Measurements from ENCODE around the gene IL31RA.

IL31RA gene

DNA sequence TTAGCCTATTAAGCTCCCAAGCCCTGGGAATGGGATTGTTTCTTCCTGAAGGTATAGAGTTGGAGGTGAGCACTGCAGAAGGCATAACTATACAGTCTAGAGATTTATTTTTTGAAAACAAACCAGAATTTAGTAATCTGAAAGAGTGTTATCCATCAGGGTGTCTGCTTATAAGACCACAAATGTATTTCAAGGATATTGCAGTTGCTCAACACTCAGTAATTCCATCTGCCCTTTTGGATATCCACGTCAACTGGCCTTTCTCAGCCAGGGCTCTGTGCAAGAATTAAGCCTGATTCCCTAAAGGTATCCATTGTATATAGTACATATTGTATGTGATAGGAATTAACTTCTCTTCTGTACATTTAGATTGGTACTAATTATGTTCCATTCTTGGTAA is 15.0 kb upstream of the IL31RA start:
- Histone ChIP-seq H3K27ac (no peak overlapping the region), H3K4me3 (ENCODE audit: low read depth, low read length) (no peak overlapping the region), H3K79me2 (no peaks in the 10 kb centered on the region), H3K36me3 (ENCODE audit: control insufficient read depth, insufficient read depth, low read length) (no peaks in the 10 kb centered on the region), H3K9ac (no peak overlapping the region), H3K4me1 (no peaks in the 10 kb centered on the region), H2AFZ (no peak overlapping the region), H3K9me3 (ENCODE audit: control insufficient read depth, low read length) (no peaks in the 10 kb centered on the region), H3K4me2 (ENCODE audit: low read length) (no peak overlapping the region), H3K27me3 (ENCODE audit: control insufficient read depth, insufficient read depth, low read length) (no peaks in the 10 kb centered on the region)
- no peak for TF ChIP-seq CTCF (IDR thresholded peaks at IDR 0.05)

DNA sequence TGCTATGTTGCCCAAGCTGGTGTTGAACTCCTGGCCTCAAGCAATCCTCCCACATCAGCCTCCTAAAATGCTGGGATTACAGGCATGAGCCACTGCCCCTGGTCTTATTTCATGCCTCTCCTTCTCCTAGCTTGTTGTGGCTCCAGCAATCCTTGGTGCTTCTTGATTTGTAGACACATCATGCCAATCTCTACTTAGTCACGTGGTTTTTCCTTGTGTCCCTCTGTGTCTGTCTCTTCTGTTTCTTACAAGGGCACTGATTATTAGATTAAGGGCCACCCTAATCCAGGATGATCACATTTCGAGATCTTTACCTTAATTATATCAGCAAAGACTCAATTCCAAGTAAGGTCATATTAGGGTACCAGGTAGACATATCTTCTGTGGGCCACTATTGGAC is 9.2 kb upstream of the IL31RA start:
- Histone ChIP-seq H3K36me3 (ENCODE audit: control insufficient read depth, insufficient read depth, low read length) (no peaks in the 10 kb centered on the region), H2AFZ (no peak overlapping the region), H3K9ac (no peak overlapping the region), H3K9me3 (ENCODE audit: control insufficient read depth, low read length) (no peaks in the 10 kb centered on the region), H3K4me2 (ENCODE audit: low read length) (no peak overlapping the region), H3K79me2 (no peaks in the 10 kb centered on the region), H3K4me3 (ENCODE audit: low read depth, low read length) (no peak overlapping the region), H3K4me1 (no peaks in the 10 kb centered on the region), H3K27me3 (ENCODE audit: control insufficient read depth, insufficient read depth, low read length) (no peaks in the 10 kb centered on the region), H3K27ac (no peak overlapping the region)
- no peak for TF ChIP-seq CTCF (IDR thresholded peaks at IDR 0.05)

GRCh38 chr5:55847837-55848236 is 3.3 kb upstream of the IL31RA start:
- Histone ChIP-seq H3K79me2 (no peaks in the 10 kb centered on the region), H3K4me1 (no peaks in the 10 kb centered on the region), H3K4me2 (ENCODE audit: low read length) (no peak overlapping the region), H3K9ac (no peak overlapping the region), H3K9me3 (ENCODE audit: control insufficient read depth, low read length) (no peaks in the 10 kb centered on the region), H3K4me3 (ENCODE audit: low read depth, low read length) (no peak overlapping the region), H2AFZ (no peak overlapping the region), H3K27me3 (ENCODE audit: control insufficient read depth, insufficient read depth, low read length) (no peaks in the 10 kb centered on the region), H3K27ac (no peak overlapping the region), H3K36me3 (ENCODE audit: control insufficient read depth, insufficient read depth, low read length) (no peaks in the 10 kb centered on the region)
- TF ChIP-seq CTCF (IDR thresholded peaks at IDR 0.05), result no peak

- H2AFZ ChIP-seq, result no peak overlapping the region
- no peak overlapping the region for H3K4me2 ChIP-seq (ENCODE audit: low read length)
- H3K4me1 ChIP-seq, result no peaks in the 10 kb centered on the region
- H3K9ac ChIP-seq, result no peak overlapping the region
- TF ChIP-seq CTCF (IDR thresholded peaks at IDR 0.05), result no peak
- H3K27me3 ChIP-seq (ENCODE audit: control insufficient read depth, insufficient read depth, low read length), result no peaks in the 10 kb centered on the region
- H3K4me3 ChIP-seq (ENCODE audit: low read depth, low read length), result no peak overlapping the region
- H3K27ac ChIP-seq, result no peak overlapping the region
- no peaks in the 10 kb centered on the region for H3K36me3 ChIP-seq (ENCODE audit: control insufficient read depth, insufficient read depth, low read length)
- H3K9me3 ChIP-seq (ENCODE audit: control insufficient read depth, low read length), result no peaks in the 10 kb centered on the region
- no peaks in the 10 kb centered on the region for H3K79me2 ChIP-seq
Observed at GRCh38 chr5:55848783-55849182, 2.4 kb upstream of the IL31RA start.

DNA sequence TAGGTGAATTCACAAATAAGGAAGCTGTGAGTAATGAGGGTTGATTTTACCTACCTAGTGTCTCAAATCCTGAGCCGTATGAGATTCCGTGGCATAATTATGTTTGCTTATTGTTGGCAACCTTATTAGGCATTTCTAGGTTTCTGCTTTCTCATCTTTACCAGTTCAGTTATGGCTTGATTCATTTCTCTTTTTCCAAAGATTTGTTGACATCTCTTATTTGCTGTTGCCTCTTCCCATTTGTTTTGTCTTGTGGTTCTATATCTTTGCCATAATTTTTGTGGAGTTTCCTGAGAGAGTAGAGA is 470 bp downstream of the IL31RA start:
- Histone ChIP-seq H3K9me3 (ENCODE audit: control insufficient read depth, low read length) (no peaks in the 10 kb centered on the region), H3K4me3 (ENCODE audit: low read depth, low read length) (no peak overlapping the region)
- no peak for TF ChIP-seq CTCF (IDR thresholded peaks at IDR 0.05)

More for the DNA sequence above, 470 bp downstream of the IL31RA start:
- Histone ChIP-seq H2AFZ (no peak overlapping the region), H3K27ac (no peak overlapping the region), H3K27me3 (ENCODE audit: control insufficient read depth, insufficient read depth, low read length) (no peaks in the 10 kb centered on the region), H3K4me1 (no peaks in the 10 kb centered on the region), H3K4me2 (ENCODE audit: low read length) (no peak overlapping the region), H3K36me3 (ENCODE audit: control insufficient read depth, insufficient read depth, low read length) (no peaks in the 10 kb centered on the region), H3K79me2 (no peaks in the 10 kb centered on the region), H3K9ac (no peak overlapping the region)

Measured in parathyroid adenoma (tissue), 2 donors.